GM18951 (cell line): Measurements from ENCODE around the gene GPC1.
"Not testable (repeated sequence)": the region's sequence is repeated elsewhere in the genome, so short reads cannot be mapped to it uniquely, and the experiment has no call there.

Source experiments
- POLR2A ChIP-seq: IDR thresholded peaks from 4 replicates; pipeline ENCODE4 v1.6.1; 2011; ENCODE audit warnings: mild to moderate bottlenecking; ENCODE audit not compliant: insufficient read length, insufficient read depth; ENCODE audit errors: extremely low read depth
- in situ Hi-C: fragments of 300-500 bp; cut with MboI; formaldehyde crosslinking; loops from one replicate; pipeline ENCODE4 v1.12.0; 2022; ENCODE audit warnings: low sequenced_read_pairs, mixed read lengths, inconsistent platforms; ENCODE audit not compliant: unreplicated experiment

Gene GPC1, protein sequence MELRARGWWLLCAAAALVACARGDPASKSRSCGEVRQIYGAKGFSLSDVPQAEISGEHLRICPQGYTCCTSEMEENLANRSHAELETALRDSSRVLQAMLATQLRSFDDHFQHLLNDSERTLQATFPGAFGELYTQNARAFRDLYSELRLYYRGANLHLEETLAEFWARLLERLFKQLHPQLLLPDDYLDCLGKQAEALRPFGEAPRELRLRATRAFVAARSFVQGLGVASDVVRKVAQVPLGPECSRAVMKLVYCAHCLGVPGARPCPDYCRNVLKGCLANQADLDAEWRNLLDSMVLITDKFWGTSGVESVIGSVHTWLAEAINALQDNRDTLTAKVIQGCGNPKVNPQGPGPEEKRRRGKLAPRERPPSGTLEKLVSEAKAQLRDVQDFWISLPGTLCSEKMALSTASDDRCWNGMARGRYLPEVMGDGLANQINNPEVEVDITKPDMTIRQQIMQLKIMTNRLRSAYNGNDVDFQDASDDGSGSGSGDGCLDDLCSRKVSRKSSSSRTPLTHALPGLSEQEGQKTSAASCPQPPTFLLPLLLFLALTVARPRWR

DNA sequence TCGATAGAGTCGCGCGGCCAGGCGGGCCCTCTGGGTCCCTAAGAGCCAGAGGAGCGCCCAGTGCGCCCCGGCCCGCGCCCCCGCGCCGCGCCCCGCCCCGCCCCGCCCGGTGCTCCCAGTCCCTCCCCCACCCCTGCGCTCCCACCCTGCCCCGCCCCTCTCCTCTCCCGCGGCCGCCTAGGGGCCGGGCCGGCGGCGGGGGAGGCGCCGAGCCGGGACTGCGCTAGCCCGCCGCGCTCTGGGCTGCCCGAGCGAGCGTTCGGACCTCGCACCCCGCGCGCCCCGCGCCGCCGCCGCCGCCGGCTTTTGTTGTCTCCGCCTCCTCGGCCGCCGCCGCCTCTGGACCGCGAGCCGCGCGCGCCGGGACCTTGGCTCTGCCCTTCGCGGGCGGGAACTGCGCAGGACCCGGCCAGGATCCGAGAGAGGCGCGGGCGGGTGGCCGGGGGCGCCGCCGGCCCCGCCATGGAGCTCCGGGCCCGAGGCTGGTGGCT, at the start of gene GPC1:
Gene GPC1 (plus strand): TSS at position 207 of the 491 bp plus-strand sequence. CDS start 256 bp downstream, at position 463.
- no peak for TF ChIP-seq POLR2A
- in situ Hi-C loops, result no loop called here

DNA sequence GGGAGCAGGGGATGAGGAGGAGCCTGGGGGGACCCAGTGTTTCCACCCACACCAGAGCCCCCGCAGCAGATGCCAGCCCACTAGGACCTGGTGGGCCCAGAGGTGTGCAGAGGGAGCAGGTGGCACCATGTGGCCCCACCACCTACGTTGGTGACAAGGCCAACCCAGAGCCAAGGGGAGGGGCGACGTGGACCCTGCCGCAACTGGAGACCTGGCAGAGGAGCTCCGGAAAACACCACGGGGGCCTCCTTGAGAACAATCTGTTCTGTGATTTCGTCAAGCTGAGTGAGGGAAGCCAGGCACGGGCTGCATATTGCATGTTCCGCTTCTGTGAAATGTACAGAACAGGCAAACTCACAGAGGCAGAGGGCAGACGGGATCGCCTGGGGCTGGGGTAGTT, 49.1 kb upstream of the GPC1 start:
- TF ChIP-seq POLR2A, result no peak
- in situ Hi-C loops, result no loop called here

DNA sequence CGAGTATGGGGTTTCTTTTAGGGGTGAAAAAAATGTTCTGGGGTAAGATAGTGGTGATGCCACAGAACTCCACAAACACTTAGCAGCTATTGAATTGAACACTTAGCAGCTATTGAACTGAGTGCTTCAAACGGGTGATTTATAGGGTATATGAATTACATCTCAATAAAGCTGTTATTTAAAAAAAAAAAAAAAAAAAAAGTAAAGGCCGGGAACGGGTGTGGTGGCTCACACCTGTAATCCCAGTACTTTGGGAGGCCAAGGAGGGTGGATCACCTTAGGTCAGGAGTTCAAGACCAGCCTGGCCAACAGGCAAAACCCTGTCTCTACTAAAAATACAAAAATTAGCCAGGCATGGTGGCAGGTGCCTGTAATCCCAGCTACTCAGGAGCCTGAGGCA, 48.7 kb upstream of the GPC1 start:
- in situ Hi-C loops, result not testable (repeated sequence)

GRCh38 chr2:240387325-240387668, 48.2 kb upstream of the GPC1 start:
- no peak for TF ChIP-seq POLR2A
- in situ Hi-C loops, result no loop called here

GRCh38 chr2:240387669-240388358, 47.6 kb upstream of the GPC1 start:
- in situ Hi-C loops, result no loop called here
- TF ChIP-seq POLR2A, result no peak

DNA sequence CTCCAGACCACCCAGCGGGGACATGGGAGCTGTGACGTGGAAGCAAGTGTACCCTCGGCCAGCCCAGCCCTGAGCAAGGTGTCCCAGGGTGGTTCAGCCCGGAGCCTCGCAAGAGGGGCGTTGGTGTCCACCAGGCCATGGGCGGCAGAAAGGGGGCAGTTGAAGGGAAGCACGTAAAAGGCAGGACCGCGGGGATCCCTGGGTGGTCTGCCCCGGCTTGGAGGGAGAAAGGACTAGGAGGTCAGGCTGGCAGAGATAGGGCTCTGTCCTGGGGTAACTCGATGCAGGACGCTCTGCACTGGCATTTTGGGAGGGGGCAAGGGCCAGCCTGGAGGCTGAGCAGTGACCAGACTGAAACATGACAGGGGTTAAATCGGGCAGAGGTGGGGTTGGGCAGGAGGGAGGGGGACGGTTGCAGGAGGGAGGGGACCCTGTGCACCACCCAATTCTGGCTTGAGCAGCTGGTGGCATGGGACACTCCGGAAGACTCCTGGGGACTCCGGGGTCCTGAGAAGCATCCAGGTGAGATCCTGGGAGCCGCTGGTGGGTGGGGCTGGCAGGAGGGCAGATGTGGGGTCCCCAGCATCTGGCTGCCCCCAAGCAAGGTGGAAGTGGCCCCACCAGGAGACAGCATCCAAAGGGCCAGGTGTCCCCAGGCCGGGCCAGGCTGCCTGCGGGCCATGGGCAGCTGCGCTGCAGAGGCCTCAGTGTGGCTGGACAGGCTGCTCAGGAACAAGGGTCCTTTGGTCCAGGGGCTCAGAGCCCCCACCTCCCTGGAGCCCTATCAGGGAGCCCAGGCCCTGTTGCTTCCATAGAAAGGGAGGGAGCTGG, 46.8 kb upstream of the GPC1 start:
- TF ChIP-seq POLR2A, result no peak
- in situ Hi-C loops, result no loop called here

- no peak for TF ChIP-seq POLR2A
- in situ Hi-C loops, result no loop called here
Observed at GRCh38 chr2:240389302-240389805, 46.1 kb upstream of the GPC1 start.

DNA sequence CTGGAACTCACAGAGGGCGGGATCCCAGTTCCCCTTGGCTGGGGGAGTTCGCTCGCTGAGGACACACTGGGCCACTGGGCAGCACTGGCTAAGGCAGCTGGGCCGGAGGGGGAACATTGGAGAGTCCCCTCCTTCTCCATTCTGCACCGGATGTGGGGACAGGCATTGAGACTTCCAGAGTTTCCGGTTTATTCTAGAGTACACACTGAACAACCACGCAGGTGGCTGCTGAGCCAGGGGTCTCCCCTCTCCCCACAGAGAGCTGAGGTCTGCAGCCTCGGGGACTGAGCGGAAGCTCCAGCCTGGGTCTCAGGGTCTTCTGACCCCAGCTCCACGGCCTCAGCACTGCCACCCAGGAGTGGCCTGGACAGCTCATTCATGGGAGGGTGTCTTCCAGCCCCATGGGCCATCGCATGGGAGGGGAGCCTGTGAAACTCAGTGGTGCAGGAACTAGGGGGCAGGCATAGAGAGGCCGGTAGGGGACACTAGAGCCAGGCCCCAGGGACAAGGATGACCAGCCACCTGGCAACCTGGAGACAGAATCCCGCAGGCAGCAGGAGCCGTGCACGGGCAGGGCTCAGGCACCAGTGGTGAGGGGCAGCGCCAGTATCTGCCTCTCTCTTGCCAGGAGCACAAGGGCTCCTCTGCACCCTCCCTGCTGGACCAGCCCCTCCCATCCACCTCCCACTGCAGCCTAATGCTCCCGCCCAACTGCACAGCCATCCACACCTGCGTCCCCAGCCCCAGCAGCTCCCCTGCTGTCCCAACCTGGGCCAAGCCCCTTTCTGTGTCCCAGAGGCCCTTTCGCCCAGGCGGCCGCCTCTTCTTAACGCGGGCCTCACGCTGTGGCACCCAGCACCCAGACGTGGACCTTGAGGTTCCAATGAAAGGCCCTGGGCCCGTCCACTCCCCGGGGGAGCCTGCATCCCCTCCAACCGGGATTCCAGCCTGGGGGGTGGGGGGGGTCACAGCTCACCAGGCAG, 45.1 kb upstream of the GPC1 start:
- in situ Hi-C loops, result no loop called here
- TF ChIP-seq POLR2A, result no peak

DNA sequence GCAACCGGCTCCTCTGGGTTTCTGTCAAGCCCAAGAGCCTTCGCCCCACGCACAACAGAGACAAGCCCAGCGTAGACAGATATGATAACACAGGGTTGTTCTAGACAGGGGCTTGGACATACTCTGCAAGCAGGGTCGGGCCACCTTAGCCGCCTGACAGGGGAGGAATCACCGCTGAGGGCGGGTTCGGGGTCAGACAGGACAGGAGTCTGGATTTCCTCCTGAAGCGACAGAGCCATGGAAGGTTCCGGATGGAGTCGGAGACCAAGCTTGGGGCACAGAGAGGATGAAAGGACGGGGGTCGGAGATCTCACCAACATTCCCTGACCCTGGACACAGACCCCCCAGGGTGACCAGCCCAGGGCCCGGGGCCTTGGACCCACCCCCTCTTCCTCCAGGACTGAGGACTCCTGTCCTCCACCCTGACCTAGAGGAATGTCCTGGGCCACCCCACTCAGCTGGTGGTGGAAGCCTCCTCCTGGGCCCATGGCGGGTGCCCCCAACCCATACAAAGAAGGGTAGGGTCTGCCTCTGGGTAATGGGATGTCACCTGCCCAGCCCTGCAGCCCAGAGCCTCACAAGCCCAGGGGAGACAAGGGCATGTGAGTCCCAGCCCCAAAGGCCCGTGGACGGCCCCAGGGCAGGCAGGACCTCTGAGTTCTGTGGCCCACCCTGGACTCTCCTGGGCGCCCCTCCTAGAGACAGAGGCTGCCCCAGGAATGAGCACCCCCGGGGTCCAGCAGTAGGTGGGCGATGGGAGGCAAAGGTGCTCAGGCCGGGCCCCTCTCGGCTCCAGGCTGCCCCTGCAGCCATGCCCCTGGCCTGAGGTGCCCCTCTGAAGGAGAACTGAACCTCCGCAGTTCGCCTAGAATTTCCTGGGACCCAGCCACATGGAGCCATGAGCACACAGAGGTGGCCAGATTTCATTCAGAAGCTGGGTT, 44.1 kb upstream of the GPC1 start:
- in situ Hi-C loops, result no loop called here
- TF ChIP-seq POLR2A, result no peak

DNA sequence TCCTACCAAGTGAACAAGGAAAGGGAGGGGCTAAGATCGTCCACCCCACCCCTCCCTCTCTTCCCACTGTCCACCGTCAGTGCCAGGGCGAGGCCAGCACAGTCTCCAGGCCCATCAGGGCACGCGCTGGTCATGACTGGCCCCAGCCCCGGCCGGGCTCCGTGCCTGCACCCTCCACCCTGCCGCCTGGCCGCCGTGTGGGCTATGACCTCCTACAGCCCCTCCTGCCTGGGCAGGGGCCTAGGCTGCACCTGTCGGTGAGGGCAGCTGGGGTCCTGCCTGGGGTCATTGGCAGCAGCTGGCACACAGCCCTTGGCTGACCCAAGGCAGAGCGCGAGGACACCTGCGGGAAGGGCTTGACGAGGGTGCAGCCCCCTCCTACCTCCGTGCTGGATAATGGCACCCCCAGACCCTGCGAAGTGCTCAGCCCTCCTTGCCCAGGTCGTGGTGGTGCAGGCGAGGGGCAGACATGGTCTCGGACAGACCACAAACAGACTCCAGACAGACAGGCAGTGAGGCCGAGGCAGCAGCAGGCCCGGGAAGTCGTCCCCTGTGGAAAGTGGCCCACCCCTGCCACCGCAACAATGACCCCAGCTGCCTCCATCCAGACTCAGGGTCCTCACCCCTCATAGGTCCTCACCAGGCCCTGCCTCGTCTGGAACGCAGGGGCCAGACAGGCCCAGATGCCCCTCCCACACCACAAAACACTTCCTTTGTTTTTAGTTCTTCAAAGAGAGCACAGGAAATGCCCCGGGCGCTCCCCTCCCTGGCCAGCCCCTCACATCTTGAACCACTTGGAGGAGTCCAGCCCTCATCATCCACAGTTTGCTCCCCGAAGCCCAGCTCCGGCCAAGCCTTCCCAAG, 43.1 kb upstream of the GPC1 start:
- TF ChIP-seq POLR2A, result no peak
- in situ Hi-C loops, result no loop called here
